ENCODE measurements around the gene GPRIN1.

GPRIN1 gene

DNA sequence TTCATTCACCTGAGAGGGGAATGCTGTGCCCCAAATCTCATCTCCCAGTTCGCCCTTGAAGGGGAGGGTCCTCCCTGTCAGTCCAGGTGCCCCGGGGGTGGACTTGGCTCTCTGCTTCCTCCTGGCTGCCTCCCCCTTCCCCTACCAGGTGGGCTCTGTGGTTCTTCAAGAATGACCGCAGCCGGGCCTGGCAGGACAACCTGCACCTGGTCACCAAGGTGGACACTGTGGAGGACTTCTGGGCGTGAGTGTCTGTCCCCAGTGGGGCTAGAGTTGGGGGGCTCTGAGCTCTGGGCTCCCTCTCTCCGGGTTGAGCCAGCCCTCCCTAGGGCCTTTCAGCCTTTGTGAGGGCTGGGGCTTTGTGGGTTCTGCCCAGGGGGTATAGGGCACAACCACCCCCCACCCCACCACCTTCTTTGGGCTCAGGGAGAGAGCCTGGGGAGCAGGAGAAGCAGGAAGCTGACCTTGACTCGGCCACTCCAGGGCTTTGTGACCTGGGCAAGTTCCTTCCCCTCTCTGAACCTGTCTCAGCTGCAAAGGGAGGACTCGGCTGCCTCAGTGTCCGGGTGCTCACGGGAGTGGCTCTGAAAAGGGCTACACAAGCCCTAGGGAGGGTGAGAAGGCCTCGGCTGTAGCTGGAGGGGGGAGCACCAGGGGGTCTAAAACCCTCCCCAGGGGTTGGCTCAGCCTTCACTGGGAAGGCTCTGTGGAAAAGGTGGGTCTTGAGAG, 33.7 kb upstream of the GPRIN1 start:
- no peak for DNase-seq (ENCODE audit: low read depth, low spot score)

DNA sequence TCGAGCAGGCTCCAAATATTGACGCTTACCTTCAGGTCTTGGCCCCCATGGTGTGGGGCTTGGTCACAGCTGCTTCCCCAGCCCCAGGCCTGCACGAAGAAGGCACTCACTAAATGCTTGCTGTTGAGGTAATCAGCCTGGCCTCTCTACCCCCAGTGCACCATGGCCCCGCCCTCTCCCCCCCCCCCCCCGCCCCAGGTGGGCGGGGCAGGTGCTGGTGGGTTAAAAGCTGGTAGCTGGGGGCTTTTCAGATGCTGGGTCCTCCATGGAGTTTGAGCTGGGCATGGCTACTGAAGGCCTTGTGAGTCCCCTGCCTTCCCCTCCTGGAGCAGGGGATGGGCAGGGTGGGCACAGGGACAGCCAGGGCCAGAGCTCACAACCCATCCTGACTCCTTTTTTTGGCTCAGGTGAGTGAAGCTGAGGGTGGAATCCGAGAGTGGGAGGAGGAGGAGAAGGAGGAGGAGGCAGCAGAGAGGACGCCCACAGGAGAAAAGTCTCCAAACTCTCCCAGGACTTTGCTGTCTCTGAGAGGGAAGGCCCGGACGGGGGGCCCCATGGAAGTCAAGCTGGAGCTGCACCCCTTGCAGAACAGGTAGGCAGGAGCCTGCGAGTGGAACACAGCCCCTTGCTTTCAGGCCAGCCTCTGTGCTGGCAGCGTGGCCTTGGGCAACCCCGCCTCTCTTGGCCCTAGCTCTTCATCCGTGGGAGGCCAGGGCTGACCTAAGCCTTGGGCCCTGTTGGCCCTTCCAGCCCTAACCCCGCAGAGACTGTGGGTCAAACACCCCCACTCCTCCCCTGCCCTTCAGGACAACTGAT, 32.9 kb upstream of the GPRIN1 start:
- DNase-seq (ENCODE audit: low read depth, low spot score): no peak

DNA sequence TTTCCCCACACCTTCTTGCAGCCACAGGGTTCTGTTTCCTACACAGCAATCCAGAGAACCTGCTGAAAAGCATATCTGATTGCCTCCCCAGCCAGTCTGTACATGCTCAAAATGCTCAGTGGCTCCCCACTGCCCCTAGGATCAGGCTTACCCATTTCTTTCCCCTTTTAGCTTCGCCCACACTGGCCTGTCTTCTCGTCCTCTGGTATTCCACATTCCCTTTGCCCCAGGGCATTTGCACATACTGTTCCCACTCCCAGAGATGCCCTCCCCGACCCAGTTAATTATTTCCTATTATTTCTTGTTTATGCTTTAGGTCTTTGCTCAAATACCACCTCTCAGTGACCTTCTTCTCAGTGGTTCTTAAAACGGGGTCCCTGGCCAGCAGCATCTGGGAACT, 30.7 kb upstream of the GPRIN1 start:
- no peak for DNase-seq (ENCODE audit: low read depth, low spot score)

DNA sequence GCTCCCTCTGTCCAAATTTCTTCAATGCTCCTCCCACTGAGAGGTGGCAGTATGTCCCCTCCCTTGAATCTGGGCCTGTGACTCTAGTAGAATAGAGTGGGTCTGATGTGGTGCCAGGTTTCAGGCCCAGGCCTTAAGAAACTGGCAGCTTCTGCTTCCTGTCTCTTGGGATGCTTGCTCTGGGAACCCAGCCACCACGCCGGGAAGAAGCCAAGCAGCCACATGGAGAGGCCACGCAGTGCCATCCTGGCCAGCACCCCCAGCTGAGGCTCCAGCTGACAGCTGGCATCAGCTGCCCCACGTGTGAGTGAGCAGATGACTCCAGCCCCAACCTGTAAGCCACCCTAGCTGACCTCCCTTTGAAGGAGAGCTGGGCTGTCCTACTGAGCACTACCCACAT, 30.0 kb upstream of the GPRIN1 start:
- DNase-seq (ENCODE audit: low read depth, low spot score): no peak

DNA sequence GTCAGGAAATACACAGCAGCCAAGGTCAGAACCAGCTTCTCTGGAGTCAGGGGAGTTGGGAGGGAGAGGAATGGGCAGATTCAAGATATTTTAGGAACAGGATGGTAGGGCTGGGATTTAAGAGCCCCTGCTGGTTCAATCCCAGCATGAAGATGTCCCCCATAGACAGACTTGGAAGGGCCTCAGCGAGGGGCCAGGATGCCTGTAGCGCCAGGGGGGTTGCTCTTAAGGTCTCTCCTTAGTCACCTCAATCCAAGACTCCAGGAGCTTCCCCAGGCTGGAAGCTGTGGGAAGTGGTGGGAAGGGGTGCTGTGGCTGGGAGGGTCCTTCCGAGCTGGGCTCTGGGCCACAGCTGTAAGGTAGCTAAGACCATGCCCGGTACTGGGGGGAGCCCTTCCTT, 29.3 kb upstream of the GPRIN1 start:
- no peak for DNase-seq (ENCODE audit: low read depth, low spot score)

DNA sequence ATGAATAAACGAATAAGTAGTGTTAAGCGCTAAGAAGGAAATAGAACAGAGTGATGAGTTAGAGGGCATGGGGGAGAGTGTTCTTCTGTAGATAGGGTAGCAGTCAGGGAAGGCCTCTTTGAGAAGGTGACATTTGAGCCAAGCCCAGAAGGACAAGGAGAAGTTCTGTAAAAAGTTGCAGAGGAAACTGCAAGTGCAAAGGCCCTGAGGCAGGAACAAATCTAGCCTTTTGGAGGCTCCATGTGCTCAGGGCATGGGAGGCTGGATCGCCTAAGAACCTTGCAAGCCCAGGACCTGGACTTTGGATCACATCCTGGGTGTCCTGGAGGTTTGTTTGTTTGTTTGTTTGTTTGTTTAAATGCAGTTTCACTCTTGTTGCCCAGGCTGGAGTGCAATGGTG, 28.5 kb upstream of the GPRIN1 start:
- DNase-seq (ENCODE audit: low read depth, low spot score): no peak

DNA sequence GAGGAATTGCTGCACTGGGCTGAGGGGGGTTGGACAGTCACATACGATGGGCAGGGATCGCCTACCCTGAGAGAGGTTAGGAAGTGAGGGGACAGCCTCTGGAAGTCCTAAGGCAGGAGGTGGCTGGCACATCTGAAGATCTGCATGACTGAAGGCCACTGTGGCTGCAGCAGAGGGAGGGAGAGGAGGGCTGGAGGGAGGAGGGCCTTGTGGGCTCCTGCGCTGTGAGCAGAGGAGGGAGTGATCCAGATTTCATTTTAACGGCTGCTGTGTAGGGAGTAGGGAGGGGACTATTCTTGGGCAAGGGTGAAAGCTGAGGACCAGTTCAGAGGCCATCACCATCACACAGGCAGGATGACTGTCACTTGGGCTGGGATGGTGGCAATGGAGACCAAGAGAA, 27.6 kb upstream of the GPRIN1 start:
- no peak for DNase-seq (ENCODE audit: low read depth, low spot score)

DNA sequence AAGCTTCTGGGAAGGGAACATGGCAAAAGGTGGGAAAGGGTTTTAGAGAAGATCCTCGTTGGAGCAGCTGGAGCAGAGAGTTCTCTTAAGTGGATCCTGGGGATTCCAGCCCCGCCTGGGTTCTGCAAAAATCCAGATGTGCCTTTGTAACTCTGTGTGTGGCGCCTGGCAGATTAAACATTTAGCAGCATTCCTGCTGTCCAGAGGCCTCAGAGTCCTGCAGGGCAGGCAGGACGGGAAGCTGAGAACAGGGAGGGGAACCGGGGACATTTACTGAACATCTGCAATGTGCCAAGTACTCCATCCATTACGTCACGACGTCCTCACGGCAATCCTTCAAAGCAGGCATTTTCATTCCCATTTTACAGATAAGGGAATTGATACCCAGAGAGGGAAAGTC, 26.5 kb upstream of the GPRIN1 start:
- no peak for DNase-seq (ENCODE audit: low read depth, low spot score)

DNA sequence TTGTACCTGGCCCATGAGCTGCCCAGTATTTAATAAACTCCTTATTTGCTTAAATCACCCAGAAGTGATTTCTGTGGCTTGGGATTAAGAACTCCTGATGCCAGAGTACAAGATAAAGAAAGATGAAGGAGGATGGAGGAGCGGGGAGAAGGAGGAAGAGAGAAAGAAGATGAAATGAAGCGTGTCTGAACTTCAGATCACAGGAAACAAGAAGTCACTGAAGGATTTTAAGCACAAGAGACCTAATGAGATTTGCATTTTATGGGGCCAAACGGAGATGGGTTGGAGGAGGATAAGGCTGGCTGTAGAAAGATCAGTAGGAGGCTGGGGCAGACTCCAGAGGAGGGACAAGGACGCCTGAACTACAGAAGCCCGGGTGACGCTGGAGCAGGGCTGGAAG, 23.6 kb upstream of the GPRIN1 start:
- DNase-seq (ENCODE audit: low read depth, low spot score): no peak

DNA sequence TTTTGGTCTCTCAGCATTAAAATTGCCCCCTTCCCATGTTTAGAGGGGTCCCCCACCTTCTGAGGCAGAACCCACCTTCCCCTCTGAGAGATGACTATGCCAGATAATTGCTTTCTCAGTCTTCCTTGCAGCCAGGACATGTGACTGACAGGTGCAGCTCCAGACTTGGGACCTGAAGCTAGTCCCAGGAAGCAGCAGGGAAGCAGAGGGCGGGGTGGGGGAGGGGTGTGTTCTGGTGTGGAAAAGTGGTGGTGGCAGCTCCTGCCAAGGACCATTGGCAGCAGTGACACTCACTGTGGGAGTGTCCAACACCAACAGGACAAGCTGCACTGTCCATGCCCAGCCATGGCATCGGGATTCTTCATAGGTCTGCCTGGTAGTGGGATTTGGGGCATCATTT, 22.8 kb upstream of the GPRIN1 start:
- DNase-seq (ENCODE audit: low read depth, low spot score): no peak

DNA sequence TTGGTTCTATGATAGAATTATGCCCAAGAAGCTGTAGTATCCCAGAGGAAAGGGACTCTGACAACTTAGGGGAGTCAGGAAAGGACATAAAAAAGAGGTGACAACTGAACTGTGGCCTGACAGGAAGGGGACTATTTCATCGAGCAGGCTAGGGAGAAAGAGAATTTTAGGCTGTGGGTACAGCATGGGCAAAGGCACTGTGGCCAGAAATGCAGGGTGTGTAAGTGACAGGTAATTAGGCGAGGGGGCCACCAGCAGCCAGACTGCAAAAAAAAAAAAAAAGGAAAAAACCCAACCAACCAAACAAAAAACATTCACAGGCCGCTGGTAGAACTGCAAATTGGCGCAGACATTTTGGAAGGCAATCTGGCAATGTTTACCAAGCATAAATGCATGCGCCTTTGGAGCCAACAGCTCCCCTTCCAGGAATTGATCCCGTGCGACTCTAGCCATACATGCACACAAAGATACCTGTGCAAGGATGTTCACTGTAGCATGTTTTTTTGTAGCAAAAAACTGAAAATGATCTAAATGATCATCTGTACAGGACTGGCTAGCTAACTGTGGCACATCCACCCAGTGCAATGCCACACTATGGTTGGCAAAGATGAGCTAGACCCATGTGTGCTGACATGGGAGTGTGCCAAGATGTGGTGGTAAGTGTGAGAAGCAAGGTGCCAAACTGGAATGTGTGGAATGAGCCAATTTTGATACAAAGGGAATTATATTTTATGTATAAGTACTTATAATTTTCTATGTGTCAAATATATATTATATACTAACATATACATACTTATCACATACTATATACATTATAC, 21.6 kb upstream of the GPRIN1 start:
- DNase-seq (ENCODE audit: low read depth, low spot score): no peak

DNA sequence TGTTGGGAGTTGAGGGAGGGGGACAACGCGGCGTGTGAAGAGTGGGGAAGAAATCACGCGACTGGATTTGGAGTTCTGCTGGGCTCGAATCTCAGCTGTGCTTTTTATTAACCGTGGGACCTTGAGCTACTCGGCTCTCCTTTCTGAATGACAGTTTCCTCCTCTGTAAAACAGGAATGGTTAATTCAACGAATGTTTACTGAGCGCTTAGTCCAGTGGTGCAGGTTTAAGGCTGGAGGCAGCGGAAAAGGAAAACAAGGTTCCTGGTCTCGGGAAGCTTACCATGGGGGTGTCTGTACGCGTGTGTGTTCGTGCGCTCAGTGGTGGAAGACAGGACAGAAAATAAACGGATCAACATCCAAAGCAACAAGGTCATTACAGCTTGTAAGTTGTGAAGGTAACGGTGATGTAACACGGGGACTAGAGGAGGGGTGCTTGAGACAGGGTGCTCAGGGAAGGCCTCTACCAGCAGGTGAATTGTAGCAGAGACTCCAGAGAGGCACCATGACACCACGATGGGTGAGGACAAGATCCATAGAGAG, 20.8 kb upstream of the GPRIN1 start:
- no peak for DNase-seq (ENCODE audit: low read depth, low spot score)

DNA sequence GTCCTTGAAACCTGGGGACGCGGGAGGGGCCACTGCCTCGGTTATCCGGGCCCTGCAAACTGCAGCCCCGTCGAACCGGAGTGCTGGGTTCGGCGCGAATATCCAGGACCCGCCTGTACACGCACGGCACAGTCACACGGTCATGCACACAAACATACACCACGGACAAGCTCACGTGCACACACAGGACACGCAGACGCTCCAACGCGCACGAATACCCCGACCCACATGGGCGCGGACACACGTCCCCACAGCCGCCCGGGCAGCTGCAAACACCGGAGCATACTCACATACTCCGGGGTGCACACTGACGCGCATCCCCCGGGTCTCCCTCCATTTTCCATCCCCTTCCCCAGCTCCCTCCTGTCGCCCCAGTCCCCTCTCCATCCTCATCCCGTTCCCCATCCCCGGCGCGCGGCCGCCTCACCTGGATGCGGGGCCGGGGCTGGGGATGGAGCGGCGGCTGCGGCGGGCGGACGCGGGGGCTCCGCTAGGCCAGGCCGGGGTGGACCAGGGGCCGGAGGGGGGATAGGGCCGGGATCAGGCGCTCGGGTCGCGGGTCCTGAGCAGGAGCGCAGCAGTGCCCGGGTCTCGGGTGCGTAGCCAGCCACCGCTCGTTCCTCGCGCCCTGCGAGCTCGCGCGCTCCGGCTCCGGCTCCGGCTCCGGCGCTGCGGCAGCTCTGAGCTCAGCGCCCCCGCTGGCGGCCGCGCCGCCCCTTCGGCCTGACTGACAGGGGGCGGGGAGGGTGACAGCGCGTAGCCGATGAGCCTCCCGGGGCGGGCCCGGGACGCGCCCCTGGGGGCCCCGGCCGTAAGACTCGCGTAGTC, 20.1 kb upstream of the GPRIN1 start, which contains the start of the genes EIF4E1B and SNCB:
Gene EIF4E1B, plus strand, starts transcription at position 823 of the 828 bp plus-strand sequence. CDS start 12,113 bp downstream, outside the sequence.
Gene SNCB, minus strand, starts transcription at position 682 of the 828 bp plus-strand sequence. CDS start 880 bp downstream, outside the sequence.
- no peak for DNase-seq (ENCODE audit: low read depth, low spot score)

DNA sequence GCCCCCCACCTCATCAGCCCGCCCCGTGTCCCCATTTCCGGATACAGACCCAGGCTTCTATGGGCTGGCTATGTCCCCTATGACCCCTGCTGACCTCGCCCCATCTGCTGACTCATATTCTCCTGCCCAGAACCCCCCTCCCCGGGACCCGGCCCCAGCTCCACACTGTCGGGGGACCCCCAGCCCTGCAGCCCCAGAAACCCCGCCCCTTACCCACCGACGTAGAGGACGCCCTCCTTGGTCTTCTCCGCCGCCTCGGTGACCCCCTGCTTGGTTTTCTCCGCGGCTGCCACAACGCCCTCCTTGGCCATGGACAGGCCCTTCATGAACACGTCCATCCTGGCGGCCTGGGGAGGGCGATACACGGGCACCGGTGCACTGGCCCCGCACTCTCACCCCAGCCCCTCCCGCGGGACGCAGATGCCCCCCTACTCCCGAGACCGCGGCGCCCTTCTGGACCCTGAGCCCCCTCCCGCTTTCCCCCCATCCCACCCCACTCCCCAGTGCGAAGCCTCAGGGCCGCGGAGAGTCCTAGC, 19.4 kb upstream of the GPRIN1 start:
- no peak for DNase-seq (ENCODE audit: low read depth, low spot score)

DNA sequence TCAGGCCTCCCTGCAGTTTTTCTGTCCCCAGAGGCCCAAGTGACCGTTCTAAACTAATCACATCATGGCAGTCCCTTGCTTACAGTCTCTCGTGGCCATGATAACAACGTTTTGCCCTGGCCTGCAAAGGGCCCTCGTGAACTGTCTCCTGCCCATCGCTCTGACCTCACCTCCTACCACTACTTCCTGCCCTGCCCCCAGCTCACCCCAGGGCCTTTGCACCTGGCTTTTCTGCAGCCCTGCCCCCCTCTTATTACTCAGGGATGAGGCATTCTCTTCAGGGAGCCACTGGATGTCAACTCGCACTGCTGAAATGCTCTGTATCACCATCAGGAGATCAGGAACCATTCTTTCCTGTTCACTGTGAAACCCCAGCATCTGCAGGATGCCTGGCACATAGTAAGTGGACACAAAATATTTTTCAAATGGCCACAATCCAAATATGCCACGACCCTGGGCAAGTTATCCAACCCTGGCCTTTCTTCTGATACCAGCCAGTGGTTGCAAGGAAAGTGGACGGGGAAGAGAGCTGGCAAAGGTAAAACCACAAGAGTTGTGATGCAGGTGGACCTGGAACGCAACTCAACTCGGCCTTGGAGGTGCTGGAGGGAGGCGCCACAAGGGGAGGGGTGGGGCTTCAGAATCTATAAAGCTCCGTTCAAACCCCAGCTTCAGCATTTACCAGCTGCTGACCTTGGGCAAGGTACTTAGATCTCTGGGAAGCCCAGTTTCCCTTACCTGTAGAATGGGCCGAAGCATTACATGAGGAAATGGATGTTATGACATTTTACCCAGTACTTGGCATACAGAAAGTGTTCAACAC, 18.7 kb upstream of the GPRIN1 start:
- no peak for DNase-seq (ENCODE audit: low read depth, low spot score)

DNA sequence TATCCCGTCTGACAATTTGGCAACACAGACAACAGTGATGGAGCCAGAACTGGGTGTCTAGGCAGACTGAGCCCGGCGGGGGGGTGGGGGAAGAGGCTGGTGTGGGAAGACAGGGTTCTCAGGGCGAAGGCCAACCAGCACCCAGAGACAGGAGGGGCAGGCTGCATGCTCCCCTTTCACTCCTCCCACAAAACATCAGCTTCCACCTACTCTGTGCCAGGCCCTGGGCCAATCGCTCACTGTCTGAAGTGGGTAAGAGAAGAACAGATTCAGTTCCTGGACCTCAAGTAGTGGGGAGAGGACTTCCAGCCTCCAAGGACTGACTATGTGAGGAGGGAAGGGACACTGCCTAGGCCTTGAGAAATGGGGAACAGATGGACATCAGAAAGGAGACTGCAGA, 17.6 kb upstream of the GPRIN1 start:
- no peak for DNase-seq (ENCODE audit: low read depth, low spot score)

DNA sequence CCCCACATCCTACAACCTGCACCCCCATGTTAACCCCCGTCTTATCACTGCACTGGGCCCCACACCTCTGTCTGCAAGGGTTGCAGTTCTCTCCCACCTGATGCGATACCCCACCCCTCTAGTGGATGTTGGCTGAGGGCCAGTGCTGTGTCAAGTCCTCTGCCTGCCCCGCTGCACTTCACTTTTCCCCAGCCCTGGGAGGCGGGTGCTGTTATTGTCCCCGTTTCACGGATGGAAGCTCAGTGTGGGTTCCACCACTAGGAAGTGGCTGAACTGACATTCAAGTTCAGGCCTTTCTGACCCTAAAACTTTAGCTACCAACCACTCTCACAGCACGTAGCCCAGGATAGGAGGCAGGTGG, 16.9 kb upstream of the GPRIN1 start:
- no peak for DNase-seq (ENCODE audit: low read depth, low spot score)

DNA sequence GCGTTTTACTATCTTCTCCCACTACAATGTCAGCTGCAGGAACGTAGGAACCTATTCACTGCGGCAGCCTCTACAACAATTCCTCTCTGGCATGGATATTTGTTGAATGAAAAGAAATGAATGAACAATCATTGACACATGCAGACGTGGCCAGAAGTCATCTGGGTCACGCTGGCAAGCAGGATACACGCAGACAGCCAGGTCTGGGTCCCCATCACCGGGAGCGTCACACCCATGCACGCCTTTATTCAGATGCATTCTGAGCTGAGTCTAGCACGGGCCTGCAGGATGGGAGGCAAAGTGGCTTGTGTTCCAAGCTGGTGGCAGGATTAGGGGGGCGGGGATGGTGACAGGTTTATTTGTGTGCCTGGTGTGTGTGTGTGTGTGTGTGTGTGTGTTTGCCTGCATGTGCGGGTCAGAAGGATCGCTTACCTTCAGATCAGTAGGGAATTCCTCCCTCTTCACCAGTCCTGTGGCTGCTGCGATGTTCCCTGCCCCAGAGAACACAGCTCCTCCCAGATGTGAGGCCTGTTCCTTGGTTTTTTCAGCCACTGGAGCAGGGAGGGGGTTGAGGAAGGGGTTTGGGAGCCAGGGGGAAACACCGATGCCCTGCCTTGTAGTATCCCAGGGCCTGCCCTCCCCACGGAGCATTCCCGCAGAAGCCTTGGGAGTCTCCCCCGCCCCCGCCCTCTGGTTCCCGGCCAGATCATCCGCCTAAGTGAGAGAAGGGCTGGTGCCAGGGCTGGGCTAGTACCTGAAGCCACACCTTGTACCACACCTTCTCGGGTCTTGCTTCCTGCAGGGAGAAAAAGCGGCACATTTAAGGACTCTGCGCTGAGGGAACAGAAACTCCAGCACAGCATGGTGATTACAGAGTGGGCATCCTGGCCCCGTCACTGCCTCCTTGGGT, 16.3 kb upstream of the GPRIN1 start:
- no peak for DNase-seq (ENCODE audit: low read depth, low spot score)

DNA sequence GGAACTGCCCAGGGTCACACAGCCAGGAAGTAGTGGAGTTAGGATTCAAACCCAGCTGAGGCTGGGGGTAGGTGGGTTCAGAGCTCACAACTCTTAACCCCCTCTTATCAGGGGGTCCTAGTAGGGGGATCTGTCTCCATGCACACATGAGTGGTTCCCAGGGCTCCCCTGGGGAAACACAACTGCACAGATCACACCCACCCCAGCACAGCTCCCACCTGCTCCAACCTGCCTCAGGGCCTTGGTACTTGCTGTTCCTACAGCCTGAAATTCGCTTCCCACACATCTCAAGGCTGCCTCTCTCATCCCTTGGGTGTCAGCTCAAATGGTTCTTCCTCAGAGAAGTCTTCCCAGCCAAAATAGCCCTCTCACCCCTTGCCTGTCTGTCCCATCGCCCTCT, 15.6 kb upstream of the GPRIN1 start:
- DNase-seq (ENCODE audit: low read depth, low spot score): no peak
